ENCODE data around the gene KRTAP5-1. TPM values are rescaled to one million over a fixed set of nuclear protein-coding genes. Genes with fewer than 3 reads are reported as not detected.

Gene KRTAP5-1
- total and polyA plus RNA-seq, 8 donors: 0.21 TPM; not detected in 7

GRCh38 chr11:1541474-1542204 is 43.4 kb downstream of the KRTAP5-1 start:
- DNase-seq (peak in 1 of 4 donors; percentile 68), ATAC-seq (no peak)
- intact Hi-C loops (cut with DNase I): no loop called here
- no peak for TF ChIP-seq CTCF (IDR thresholded peaks at IDR 0.05)
- H3K27ac ChIP-seq: no peak overlapping the region
- peaks cover 0 to 12% of the 10 kb centered on the region in 2 donors for H3K4me1 ChIP-seq
- no peaks in the 10 kb centered on the region for H3K36me3 ChIP-seq
- H3K9me3 ChIP-seq: no peaks in the 10 kb centered on the region
- H3K27me3 ChIP-seq: peaks cover 4 to 33% of the 10 kb centered on the region in 2 donors
- no peak overlapping the region for H3K4me3 ChIP-seq

DNA sequence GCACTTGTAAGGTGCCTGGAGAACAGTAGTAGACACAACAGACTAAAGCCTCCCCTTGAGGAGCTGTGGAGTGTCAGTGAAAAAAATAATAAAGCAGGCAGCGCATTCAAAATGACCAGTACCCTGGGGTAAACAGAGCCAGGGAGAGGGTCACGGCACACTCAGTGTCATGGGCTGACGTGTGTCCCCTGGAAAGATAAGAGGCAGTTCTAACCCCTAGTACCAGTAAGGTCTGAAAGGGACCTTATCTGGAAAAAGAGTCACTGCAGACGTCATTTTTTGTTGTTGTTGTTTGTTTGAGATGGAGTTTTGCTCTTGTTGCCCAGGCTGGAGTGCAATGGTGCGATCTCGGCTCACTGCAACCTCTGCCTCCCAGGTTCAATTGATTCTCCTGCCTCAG is 45.0 kb downstream of the KRTAP5-1 start:
- Histone ChIP-seq H3K9me3 (no peaks in the 10 kb centered on the region), H3K27ac (no peak overlapping the region), H3K36me3 (no peaks in the 10 kb centered on the region), H3K4me3 (no peak overlapping the region), H3K27me3 (peaks cover 0 to 17% of the 10 kb centered on the region in 2 donors), H3K4me1 (peaks cover 0 to 12% of the 10 kb centered on the region in 2 donors)
- ATAC-seq: no peak
- TF ChIP-seq CTCF (IDR thresholded peaks at IDR 0.05): no peak
- DNase-seq: no peak
- intact Hi-C loops (cut with DNase I): no loop called here

GRCh38 chr11:1538153-1538552 is 46.9 kb downstream of the KRTAP5-1 start:
- ATAC-seq: no peak
- H3K27me3 ChIP-seq: no peaks in the 10 kb centered on the region
- H3K36me3 ChIP-seq: peaks cover 0 to 8% of the 10 kb centered on the region in 2 donors
- no peaks in the 10 kb centered on the region for H3K9me3 ChIP-seq
- TF ChIP-seq CTCF (IDR thresholded peaks at IDR 0.05): no peak
- H3K27ac ChIP-seq: no peak overlapping the region
- intact Hi-C loops (cut with DNase I): no loop called here
- no peak for DNase-seq
- peaks cover 0 to 27% of the 10 kb centered on the region in 2 donors for H3K4me1 ChIP-seq
- no peak overlapping the region for H3K4me3 ChIP-seq

DNA sequence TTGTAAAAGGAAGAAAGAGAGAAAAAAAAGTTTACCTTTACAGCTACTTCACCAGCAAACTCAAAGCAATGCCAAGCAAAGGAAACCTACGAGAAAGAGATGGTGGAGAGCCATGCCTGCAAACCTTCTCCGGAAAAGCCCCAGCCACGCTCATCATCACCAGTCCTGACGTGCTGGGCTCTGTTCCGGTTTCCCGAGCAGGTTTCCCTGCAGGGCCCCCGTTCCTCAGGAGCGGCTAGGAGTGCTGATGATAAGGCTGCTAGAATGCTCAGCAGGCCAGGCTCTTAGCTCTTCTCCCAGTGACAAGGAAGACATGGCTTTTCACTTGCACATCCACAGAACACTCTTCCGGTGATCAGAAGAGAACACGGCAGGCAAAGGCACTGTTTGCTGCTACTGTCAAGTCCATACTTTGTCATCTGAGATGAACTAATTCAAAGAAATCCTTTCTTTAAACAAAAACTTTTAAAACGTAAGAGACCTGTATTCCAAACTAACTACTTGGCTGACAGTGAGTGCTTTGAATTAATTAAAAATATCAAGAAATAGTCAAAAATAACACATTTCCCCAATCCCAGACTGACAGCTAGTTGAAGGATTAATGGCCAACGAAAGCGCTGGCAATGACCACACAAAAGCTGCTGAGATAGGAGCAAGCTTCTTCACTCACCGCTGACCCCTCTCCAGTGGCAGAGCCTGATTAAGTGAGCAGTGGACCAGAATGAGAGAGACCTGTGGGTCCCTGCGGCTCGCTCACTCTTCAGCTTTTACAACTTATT is 48.8 kb downstream of the KRTAP5-1 start:
- intact Hi-C loops (cut with DNase I): no loop called here
- ATAC-seq: no peak
- DNase-seq: peak in 1 of 4 donors; percentile 24
- Histone ChIP-seq H3K27me3 (no peaks in the 10 kb centered on the region), H3K4me3 (no peak overlapping the region), H3K4me1 (peaks cover 0 to 44% of the 10 kb centered on the region in 2 donors), H3K9me3 (no peaks in the 10 kb centered on the region), H3K36me3 (peaks cover 0 to 20% of the 10 kb centered on the region in 2 donors), H3K27ac (peak overlapping the region in 1 of 2 donors; percentile 26)
- TF ChIP-seq CTCF (IDR thresholded peaks at IDR 0.05): no peak

DNA sequence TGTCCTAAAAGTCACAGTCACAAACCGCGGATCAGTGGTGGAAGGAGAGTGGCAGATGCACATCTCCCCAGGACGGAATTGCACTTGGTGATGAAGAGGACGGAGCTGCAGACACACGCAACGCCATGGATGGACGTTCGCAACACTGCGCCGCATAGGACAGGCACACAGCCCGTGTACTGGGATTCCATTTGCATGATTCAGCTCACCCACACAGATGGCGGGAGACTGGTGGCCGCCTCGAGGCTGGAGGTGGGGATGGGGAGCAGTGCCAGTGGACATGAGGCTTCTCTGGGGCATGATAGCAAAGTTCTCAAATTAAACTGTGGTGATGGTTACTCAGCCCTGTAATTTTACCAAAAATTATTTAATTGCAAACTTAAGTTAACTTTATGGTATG is 50.4 kb downstream of the KRTAP5-1 start:
- H3K4me3 ChIP-seq: no peak overlapping the region
- ATAC-seq (no peak), DNase-seq (peak in 1 of 4 donors; percentile 58)
- H3K4me1 ChIP-seq: peaks cover 0 to 54% of the 10 kb centered on the region in 2 donors
- peaks cover 0 to 20% of the 10 kb centered on the region in 2 donors for H3K36me3 ChIP-seq
- H3K9me3 ChIP-seq: no peaks in the 10 kb centered on the region
- no peaks in the 10 kb centered on the region for H3K27me3 ChIP-seq
- no peak for TF ChIP-seq CTCF (IDR thresholded peaks at IDR 0.05)
- intact Hi-C loops (cut with DNase I): no loop called here
- H3K27ac ChIP-seq: no peak overlapping the region

Measured in left lung (tissue), 10 donors.